Measurements from ENCODE around the gene PRR7.

DNA sequence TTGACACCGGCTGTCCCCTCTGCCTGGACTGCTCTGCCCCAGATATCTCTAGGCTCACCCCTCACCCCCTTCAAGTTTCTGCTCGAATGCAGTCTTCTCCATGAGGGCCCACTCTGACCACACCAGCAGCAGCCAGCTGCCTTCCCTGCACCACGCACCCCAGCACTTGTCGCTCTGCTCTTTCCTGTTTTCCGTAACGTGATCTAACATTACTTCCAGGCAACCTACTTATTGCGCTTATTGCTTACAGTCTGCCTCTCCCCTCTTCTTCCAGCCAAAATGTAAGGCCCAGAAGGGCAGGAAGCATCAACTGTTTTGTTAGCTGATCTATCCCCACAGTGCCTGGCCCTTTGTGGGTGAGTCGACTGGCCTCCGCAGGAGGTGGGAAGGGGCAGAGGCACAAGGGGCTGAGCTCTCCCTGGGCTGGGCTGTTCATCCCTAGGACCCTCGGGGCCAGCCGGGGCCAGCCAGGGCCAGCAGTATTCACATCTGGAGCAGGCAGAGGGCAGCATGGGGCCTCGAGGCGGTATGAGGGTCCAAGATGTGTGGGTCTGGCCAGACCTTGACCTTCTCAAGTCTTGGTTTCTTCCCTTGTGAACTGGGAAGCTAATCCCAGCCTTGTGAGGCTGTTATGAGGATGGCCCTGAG, 38.4 kb downstream of the PRR7 start:
- TF ChIP-seq, protein P1, sequence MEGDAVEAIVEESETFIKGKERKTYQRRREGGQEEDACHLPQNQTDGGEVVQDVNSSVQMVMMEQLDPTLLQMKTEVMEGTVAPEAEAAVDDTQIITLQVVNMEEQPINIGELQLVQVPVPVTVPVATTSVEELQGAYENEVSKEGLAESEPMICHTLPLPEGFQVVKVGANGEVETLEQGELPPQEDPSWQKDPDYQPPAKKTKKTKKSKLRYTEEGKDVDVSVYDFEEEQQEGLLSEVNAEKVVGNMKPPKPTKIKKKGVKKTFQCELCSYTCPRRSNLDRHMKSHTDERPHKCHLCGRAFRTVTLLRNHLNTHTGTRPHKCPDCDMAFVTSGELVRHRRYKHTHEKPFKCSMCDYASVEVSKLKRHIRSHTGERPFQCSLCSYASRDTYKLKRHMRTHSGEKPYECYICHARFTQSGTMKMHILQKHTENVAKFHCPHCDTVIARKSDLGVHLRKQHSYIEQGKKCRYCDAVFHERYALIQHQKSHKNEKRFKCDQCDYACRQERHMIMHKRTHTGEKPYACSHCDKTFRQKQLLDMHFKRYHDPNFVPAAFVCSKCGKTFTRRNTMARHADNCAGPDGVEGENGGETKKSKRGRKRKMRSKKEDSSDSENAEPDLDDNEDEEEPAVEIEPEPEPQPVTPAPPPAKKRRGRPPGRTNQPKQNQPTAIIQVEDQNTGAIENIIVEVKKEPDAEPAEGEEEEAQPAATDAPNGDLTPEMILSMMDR (conservative IDR thresholded peaks at IDR 0.05; ENCODE audit: low read depth, low read length), result no peak
- TF ChIP-seq MAFK (IDR thresholded peaks at IDR 0.05; ENCODE audit: low read depth, low read length) (no peak), POLR2A (IDR thresholded peaks at IDR 0.05; ENCODE audit: low read depth, low read length) (no peak), RAD21 (IDR thresholded peaks at IDR 0.05; ENCODE audit: low read length) (no peak), RFX5 (IDR thresholded peaks at IDR 0.05; ENCODE audit: low read depth, low read length) (no peak), CHD1 (IDR thresholded peaks at IDR 0.05; ENCODE audit: low read depth, low read length) (no peak), CEBPB (IDR thresholded peaks at IDR 0.05; ENCODE audit: low read depth, low read length) (no peak), RCOR1 (IDR thresholded peaks at IDR 0.05; ENCODE audit: insufficient replicate concordance, low read length) (no peak), SMC3 (IDR thresholded peaks at IDR 0.05; ENCODE audit: low read depth, low read length) (no peak), FOS (IDR thresholded peaks at IDR 0.05; ENCODE audit: low read depth, low read length) (no peak), NFE2L2 (IDR thresholded peaks at IDR 0.05; ENCODE audit: low read depth, low read length) (no peak)
- TF ChIP-seq, protein P2, sequence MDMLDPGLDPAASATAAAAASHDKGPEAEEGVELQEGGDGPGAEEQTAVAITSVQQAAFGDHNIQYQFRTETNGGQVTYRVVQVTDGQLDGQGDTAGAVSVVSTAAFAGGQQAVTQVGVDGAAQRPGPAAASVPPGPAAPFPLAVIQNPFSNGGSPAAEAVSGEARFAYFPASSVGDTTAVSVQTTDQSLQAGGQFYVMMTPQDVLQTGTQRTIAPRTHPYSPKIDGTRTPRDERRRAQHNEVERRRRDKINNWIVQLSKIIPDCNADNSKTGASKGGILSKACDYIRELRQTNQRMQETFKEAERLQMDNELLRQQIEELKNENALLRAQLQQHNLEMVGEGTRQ (IDR thresholded peaks at IDR 0.05; ENCODE audit: low read depth, low read length), result no peak
- TF ChIP-seq, protein P3, sequence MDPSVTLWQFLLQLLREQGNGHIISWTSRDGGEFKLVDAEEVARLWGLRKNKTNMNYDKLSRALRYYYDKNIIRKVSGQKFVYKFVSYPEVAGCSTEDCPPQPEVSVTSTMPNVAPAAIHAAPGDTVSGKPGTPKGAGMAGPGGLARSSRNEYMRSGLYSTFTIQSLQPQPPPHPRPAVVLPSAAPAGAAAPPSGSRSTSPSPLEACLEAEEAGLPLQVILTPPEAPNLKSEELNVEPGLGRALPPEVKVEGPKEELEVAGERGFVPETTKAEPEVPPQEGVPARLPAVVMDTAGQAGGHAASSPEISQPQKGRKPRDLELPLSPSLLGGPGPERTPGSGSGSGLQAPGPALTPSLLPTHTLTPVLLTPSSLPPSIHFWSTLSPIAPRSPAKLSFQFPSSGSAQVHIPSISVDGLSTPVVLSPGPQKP (IDR thresholded peaks at IDR 0.05; ENCODE audit: borderline replicate concordance, low read depth, low read length), result no peak

All from IMR-90 (cell line).